Heart right ventricle (tissue), 16 donors: ENCODE results near the gene XIST. TPM values are rescaled to one million over a fixed set of nuclear protein-coding genes. Genes with fewer than 3 reads are reported as not detected.
"Not testable (repeated sequence)": the region's sequence is repeated elsewhere in the genome, so short reads cannot be mapped to it uniquely, and the experiment has no call there.

Experiments
- ATAC-seq, 8 donors: fragments of 200-7000 bp; cut with Tn5 transposase; one replicate each; pipeline ENCODE4 v1.9.1; 2020; ENCODE audit warnings: mild to moderate bottlenecking in 8 of 8, moderate library complexity in 8 of 8, moderate number of reproducible peaks in 1 of 8
- DNase-seq, 2 donors: peaks; one replicate each; pipeline ENCODE4 v3.0.0-alpha.2; 2020
- H3K27ac ChIP-seq, 10 donors: fragments of 200-600 bp; sonication (generic) in 2 of 10; one replicate each; pipeline versions ENCODE4 v1.5.0 to v1.8.0; 2020 to 2022; ENCODE audit warnings: mild to moderate bottlenecking in 3 of 10
- H3K27me3 ChIP-seq, 7 donors: fragments of 200-600 bp; one replicate each; pipeline ENCODE4 v1.8.0; 2021 to 2022; ENCODE audit warnings: mild to moderate bottlenecking in 2 of 7
- H3K36me3 ChIP-seq, 9 donors: fragments of 200-600 bp; sonication (generic) in 1 of 9; one replicate each; pipeline versions ENCODE4 v1.5.0 to v1.8.0; 2020 to 2022; ENCODE audit warnings: mild to moderate bottlenecking in 2 of 9
- H3K4me1 ChIP-seq, 9 donors: fragments of 200-600 bp; sonication (generic) in 1 of 9; one replicate each; pipeline versions ENCODE4 v1.5.0 to v1.8.0; 2020 to 2022; ENCODE audit warnings: mild to moderate bottlenecking in 4 of 9
- H3K4me3 ChIP-seq, 10 donors: fragments of 200-600 bp; sonication (generic) in 2 of 10; one replicate each; pipeline versions ENCODE4 v1.5.0 to v1.8.0; 2020 to 2022; ENCODE audit warnings: mild to moderate bottlenecking in 7 of 10, moderate library complexity in 2 of 10
- H3K9me3 ChIP-seq, 11 donors: fragments of 200-600 bp in 10 of 11; sonication (generic) in 2 of 11; one replicate each; pipeline versions ENCODE4 v1.5.0 to v1.8.0; 2013 to 2022; ENCODE audit warnings: mild to moderate bottlenecking in 2 of 11, control low read depth in 1 of 11, moderate library complexity in 1 of 11
- CTCF ChIP-seq, 9 donors: fragments of 200-600 bp; sonication (generic) in 2 of 9; IDR thresholded peaks; one replicate each; pipeline versions ENCODE4 v1.5.0 to v1.8.0; 2021 to 2022; ENCODE audit warnings: antibody characterized with exemption in 9 of 9, mild to moderate bottlenecking in 5 of 9, moderate library complexity in 1 of 9
- WGBS, 2 donors: extraction: QIAGEN DNeasy Blood & Tissue Kit; methylation state at CpG; one replicate each; pipeline ENCODE4 v1.1.7; 2013; ENCODE audit warnings: inconsistent platforms in 1 of 2; 5-methylcytosine and 5-hydroxymethylcytosine counted together
- intact Hi-C, 10 donors: fragments of 100-400 bp; cut with DNase I; formaldehyde crosslinking; loops; one replicate each; pipeline versions ENCODE4 v1.11.1 to v1.14.2; 2022
- polyA plus RNA-seq, 2 donors: library from polyadenylated mRNA; stranded (reverse); fragments of 200-250 nt; gene quantifications; one replicate each; pipeline ENCODE4 v1.2.3, GENCODE V29; 2013
- total RNA-seq, 10 donors: library from RNA; stranded (reverse); fragmentation: NEBNext Ultra II Directional in 3 of 10; extraction: Animal tissue kit (Norgen Biotek cat#: 25700) in 3 of 10; gene quantifications; one replicate each; pipeline versions ENCODE4 v1.2.1 to v1.2.4, GENCODE V29; 2021 to 2023
- donor health status: Arrhythmogenic right ventricular cardiomyopathy.
- donor health status: ischemic (EF 13 %, LVEDD 7.1; RV severe dilation, severe dysfunction).
- donor health status: healthy with polysubstance abuse.
- donor health status: DM: no; HTN: yes; CAD: no.
- donor health status: DM: no; HTN: no; CAD: no.
- donor health status: ischemic (EF 25% LVEDD 6.9; RV normal size, moderate dysfunction).
- donor health status: ischemic (EF 25% LVEDD 5.7; RV mildly dilated, moderate dysfunction).
- donor health status: healthy.
- donor health status: DM: yes; HTN: yes; CAD: no.
- donor health status: Ischemic cardiomyopathy.
- donor health status: ischemic (EF 35%, LVEDD 5.7; RV mildly dilated, moderate dysfunction).
- donor health status: nonischemic (EF 11% LVEDD 7.7; RV severe dilation, severe dysfunction).
- donor health status: DM: yes; HTN: yes; CAD: no.
- donor health status: PGD.
- donor health status: ischemic (EF 29% LVEDD 5.4; RV normal size, mild dysfunction).
- donor health status: nonischemic (EF 23%, LVEDD 6.1; RV moderate dilation, normal function).

Gene XIST
- total and polyA plus RNA-seq, 12 donors, result 0.07 to 105 (median 0.43) TPM

GRCh38 chrX:73799888-73800287 lies 52.6 kb downstream of the XIST start:
- no peak for ATAC-seq
- DNase-seq, result no peak
- 36 to 51% methylated on average over 3 of the region's 3 CpGs for WGBS, 2 donors
- Histone ChIP-seq H3K27ac (no peak overlapping the region), H3K4me3 (no peak overlapping the region), H3K9me3 (peaks cover 0 to 5% (median 0%) of the 10 kb centered on the region in 11 donors), H3K27me3 (peaks cover 0 to 11% (median 0%) of the 10 kb centered on the region in 7 donors), H3K4me1 (no peaks in the 10 kb centered on the region), H3K36me3 (no peaks in the 10 kb centered on the region)
- intact Hi-C loops, result no loop called here
- no peak for TF ChIP-seq CTCF (IDR thresholded peaks at IDR 0.05)

GRCh38 chrX:73792511-73792910 lies 60.0 kb downstream of the XIST start:
- H3K36me3 ChIP-seq, intact Hi-C loops, H3K27me3 ChIP-seq, ATAC-seq, H3K9me3 ChIP-seq, H3K4me3 ChIP-seq, H3K4me1 ChIP-seq, H3K27ac ChIP-seq, DNase-seq: not testable (repeated sequence)
- 88 to 94% methylated on average over 8 of the region's 8 CpGs for WGBS, 2 donors

GRCh38 chrX:73785493-73785892 lies 67.0 kb downstream of the XIST start:
- intact Hi-C loops, result no loop called here
- DNase-seq, result no peak
- no peak for ATAC-seq
- no peak for TF ChIP-seq CTCF (IDR thresholded peaks at IDR 0.05)
- Histone ChIP-seq H3K4me3 (no peak overlapping the region), H3K4me1 (no peaks in the 10 kb centered on the region), H3K27ac (no peak overlapping the region), H3K36me3 (no peaks in the 10 kb centered on the region), H3K27me3 (peaks cover 0 to 23% (median 0%) of the 10 kb centered on the region in 7 donors), H3K9me3 (peaks cover 0 to 7% (median 0%) of the 10 kb centered on the region in 11 donors)
- WGBS, 2 donors, result 49 to 53% methylated on average over 1 of the region's 1 CpG
